NCI-H2029 (cell line): ENCODE measurements around the gene ADAT1.
"Not testable (repeated sequence)": the region's sequence is repeated elsewhere in the genome, so short reads cannot be mapped to it uniquely, and the experiment has no call there.

Experiments used
- DNase-seq: peaks from one replicate; lab custom pipeline; 2025; lab: John Stamatoyannopoulos, UW

The ADAT1 gene

DNA sequence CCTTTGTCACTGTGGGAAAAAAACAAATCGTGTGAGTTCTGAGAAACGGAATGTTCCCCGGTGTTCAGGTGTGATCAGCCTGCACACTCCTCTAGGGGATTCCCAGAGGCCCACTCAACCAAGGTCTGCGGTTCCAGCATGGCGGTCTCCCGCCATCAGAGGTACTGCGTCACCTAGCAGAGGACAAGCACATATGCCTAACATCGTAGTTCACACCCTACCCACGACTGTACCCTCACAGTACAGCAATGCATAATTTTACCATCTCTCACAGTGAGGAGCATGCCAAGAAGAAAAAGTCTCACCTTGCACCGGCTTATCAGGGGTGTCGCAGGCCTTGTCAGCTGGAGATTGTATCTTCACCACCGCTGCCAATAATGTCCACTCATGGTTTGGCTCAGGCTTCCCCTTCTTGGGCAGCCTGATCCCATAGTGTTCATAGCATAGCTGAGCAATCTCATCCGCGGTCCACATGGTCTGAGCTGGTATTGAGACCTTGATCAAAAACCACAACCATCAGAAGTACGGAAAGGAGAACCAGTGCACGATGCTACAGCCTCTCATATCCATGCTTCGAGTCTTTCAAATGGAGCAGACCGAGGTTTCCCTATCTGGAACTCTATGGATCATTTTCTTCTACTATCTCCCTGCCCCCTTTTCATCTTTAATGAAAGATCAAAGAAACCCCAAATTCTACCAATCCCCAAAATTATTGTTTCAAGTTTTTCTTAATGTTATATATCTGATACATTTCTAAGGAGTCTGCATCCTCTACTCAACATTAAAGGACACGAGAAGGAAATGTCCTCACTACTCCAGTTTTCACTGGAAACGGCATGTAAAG, 2.5 kb downstream of the ADAT1 start:
- DNase-seq, result no peak

DNA sequence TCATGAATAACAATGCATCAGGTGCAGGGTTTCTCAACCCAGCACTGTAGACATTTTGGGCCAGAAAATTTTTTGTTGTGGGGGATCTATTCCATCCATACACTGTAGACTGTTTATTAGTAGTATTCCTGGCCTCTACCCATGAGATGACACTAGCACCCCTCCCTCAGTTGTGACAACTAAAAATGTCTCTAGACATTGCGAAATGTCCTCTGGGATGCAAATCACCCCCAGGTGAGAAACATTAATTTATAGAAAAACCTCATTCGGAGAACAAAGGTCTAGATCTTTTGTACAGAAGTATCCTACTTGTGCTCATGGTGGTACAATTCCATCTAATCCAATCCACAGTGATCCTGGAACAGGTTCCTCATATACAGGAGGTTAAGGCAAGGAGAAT, 4.3 kb downstream of the ADAT1 start:
- DNase-seq, result no peak

DNA sequence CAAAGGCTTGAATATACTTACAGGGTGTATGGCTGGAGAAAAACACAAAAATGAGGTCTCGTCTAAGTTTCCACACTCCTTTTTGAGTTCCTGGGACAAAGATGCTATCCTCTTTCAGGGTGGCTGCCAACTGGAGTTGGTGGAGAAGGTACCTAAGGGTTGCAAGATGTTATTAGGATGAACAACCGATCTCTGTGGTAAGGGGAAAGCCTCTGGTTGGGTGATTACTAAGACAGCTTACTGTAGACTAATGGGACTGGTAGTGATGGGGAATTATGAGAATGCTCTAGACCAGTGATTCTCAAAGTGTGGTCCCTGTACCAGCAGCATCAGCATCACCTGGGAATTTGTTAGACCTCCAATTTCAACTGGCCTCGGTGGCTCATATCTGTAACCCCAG, 6.0 kb downstream of the ADAT1 start:
- no peak for DNase-seq

DNA sequence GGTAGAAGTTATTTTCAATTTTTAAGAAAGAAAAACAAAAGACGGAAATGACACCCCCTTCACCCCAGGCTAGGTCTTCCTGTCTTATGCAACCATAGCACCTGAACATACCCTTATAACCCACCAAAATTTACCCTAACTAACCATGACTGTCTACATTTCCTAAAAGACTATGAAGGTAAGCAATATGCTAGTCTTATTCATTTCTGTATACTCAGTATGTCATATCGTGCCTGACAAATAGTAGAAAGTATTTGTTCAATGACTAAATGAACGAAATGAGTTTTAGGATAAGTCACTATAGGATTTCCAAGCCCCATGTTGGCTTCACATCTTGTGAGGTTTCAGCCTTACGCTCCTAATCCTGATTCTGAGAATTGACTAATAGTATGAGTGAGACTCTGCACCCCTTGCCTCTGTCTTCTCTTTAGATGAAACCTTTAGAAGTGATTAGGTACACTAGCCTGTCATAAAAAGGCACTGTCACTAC, 6.5 kb downstream of the ADAT1 start:
- no peak for DNase-seq

DNA sequence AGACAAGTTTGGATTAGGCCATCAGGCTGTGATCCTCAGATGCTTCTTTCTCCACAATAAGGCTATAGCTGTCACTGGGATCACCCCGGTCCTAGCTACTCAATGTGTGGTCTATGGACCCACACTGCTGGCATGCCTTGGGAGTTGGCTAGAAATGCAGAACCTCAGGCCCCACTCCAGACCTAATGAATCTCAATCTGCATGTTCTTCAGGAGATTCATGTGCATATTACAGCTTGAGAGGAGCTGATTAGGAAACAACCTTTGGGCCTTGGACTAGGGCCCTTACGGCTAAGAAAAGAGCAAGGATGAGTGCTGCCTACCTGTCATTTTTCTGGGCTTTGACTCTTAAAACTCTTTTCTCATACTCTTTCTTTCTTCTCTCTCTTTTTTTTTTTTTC, 7.5 kb downstream of the ADAT1 start:
- no peak for DNase-seq

DNA sequence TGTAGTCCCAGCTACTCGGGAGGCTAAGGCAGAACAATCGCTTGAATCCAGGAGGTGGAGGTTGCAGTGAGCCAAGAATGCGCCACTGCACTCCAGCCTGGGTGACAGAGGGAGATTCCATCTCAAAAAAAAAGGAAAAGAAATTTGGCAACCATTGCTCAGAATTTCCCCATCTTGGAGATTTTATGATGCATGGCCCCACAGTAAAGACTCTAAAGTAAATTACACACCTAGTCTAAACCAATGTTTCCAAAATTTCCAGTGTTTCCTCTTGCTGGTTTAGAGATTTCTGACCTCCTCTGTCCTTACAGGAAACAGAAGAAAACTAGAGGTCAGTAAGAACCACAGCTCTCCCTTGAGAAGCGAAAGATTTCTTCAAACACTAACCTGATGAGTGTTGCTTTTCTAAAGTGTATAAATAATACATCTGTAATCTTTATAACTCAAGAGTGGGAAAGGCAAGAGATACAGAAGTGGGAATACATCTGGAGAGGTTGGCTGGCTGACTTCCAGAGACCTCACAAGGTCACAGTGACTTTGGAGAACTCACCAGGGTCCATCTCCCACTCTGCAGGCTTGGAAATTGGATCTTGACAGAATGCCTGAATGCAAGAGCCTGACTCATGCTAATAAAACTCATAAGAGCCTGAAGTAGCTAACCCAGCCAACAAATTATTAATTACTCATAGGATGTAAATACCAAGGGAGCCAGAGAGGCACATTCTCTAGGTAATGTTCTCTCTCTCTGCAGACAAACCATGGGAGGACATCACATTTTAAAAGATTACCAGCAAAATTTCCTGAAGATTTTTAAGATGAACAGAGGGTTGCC, 8.8 kb downstream of the ADAT1 start:
- DNase-seq, result no peak

DNA sequence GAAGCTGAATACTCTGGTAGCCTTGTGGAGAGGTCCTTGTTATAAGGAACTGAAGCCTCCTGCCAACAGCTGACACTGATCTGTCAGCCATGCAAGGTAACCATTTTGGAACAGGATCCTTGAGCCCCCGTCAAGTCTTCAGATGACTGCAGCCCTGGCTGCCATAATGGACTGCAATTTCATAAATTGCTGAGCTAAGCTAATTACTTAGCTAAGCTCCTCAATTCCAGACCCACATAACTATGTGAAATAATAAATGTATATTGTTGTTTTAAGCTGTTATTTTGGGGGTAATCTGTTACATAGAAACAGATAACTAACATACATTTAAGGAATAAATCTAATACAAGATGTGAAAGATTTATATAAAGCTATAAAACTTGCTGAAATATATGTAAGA, 16.6 kb downstream of the ADAT1 start:
- DNase-seq, result no peak

DNA sequence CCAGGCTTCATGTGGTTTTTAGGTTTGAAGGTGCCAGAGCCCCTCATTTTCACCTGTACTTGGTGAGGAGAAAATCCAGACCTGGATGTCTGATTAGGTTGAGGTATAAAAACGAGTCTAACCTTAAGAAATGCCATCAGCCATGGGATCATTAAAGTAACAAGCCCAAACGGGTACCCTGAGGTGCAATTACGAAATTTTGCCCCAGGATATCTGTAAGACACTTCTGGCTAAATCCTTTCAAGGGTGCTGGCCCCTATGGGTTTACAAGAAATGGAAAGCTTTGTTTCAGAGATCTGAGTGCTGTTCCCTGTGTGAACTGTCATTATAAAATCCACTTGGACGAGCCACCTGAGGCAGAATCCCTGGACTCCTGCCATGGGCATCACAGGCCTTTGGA, 19.8 kb downstream of the ADAT1 start:
- DNase-seq, result no peak

DNA sequence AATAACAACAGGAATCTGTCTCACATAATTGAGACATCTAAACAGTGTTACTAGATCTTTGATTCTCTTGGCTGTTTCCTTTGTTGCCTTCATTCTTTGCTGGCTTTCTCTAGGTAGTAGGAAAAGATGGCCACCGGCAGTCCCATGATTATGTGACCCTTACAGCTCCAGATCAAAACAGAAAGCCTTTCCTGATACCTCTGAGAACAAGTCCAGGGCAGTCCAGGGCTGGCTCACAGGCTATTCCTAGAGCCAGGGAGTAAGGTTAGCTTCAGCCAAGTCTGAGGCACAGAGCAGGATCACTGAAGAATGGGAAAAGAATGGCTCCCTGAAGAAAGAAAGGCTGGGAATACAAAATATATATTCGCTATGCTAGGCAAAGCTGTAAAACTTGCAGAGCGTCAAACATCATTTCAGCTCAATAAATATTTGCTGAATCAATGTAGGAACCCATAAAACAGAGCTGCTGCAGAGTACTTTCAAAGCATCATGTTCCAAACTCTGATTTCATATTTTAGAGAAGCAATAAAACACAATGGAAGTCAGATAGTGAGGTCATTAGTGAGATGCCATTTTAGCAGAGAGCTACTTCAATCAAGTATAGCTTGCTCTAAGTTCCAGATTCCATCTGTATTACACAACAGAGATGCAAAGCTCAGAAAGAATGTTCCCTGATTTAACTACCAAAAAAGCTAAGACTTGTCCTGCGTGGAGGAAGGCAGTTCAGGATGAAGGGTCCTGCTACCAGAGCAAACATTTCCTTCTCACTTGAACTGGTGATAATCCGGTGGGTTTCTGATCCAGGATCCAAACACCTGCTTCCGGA, 23.4 kb downstream of the ADAT1 start:
- DNase-seq, result no peak

DNA sequence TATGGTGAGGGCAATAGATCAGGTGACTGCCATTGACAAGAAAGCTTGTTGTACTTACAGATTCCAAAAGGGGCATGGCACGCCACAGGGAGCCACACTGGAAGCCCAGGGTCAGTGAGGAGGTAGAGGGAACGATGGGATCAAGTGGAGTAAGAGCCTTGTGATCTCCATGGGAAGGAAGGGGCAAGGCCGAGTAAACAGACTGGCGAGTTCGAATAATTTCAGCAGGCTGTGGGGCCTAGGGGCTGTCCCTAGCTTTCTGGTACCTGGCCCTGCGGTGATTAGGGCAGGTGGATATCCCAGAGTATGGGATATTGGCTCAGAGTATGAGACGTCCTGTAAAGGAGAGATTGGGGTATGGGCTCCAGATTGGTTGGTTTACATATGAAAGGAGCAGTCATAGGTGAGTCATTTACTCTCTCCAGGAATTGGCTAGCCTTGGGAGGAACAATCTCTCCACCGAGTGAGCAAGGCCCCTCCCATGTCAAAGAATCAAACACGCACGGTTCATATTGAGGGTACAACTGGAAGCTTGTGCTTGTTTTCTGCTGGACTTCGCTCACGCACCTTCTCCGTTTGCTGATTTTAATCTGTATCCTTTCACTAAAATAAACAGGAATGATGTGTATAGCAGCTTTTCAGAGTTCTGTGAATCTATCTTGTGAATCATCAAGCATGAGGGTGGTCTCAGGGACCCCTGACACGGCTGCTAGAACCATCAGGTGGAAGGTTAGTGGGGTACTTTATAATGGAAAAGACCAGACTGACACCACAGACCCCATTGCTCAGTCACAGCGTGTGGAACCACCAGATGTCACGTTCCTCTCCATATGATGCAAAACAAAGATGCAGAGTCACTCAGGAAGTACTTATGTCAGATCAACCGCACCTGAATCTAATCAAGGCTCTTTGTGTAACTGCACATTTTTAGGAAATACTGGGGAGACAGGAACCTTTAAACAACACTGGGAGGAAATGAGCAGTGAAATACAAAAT, 29.0 kb downstream of the ADAT1 start:
- DNase-seq, result no peak

DNA sequence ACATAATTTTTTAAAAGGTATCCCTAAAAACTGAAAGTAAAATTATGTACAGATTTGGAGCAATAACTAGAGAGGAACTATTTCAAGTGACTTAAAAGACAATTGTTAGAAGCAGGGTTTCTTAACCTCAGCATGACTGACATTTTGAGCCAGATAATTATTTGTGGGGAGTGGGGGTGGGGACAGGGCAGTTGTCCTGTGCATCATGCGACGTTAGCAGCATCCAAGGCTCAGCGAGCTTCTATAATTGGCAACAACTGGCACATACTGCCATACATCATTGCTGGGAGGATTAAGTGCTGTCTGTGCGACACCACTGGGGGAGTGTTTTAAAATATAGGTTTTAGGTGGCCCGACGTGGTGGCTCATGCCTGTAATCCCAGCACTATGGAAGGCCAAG, 29.8 kb downstream of the ADAT1 start:
- no peak for DNase-seq

DNA sequence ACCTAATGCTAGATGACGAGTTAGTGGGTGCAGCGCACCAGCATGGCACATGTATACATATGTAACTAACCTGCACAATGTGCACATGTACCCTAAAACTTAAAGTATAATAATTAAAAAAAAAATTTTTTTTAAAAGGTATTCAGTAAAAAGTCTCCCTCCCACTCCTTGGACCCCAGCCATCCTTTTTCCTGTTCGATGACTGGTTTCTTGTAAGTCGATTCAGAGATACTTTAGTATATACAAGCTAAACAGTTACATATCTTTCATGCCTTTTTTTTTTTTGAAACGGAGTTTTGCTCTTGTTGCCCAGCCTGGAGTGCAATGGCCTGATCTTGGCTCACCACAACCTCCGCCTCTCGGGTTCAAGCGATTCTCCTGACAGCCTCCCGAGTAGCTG, 31.2 kb downstream of the ADAT1 start:
- DNase-seq, result not testable (repeated sequence)

DNA sequence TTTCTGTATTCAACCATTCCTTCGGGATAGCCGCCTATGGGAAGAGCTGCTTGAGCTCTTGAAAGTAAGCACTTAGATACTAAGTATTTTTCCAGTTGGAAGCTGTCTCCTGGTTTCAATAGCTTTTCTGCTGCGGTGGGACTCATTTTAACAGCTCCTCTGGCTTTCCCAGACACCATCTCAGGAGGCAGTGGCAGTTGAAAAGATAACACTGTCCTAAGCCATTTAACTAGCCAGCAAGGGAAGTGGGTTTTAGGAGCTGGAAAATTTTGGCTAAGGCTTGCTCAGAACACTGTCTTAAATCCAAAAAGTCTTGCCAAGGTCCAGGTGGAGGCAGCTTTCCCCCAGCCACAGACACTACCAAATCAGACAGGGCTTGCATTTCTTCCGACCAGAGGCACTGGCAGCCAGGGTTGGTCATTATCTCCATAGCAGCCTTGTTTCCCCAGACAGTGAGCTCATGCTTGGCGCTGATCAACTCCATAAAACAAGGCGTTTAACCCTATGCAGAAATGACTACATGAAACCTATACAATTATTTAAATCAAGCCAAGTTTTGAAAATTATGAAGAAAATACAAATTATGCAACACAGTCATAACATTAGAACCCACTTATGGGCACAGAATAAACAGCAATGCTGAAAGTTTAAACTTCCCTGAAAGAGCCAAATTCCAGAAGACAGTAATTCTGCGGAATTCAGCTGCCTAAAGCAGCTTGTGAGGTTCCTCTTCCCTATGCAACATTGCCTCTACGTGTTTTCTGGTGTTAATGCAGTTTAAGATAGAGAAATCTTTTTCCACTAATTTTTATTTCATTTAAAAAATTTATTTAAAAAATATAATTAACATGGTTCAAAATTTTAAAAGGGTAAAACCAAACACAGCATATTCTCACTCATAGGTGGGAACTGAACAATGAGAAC, 31.9 kb downstream of the ADAT1 start:
- DNase-seq, result no peak

DNA sequence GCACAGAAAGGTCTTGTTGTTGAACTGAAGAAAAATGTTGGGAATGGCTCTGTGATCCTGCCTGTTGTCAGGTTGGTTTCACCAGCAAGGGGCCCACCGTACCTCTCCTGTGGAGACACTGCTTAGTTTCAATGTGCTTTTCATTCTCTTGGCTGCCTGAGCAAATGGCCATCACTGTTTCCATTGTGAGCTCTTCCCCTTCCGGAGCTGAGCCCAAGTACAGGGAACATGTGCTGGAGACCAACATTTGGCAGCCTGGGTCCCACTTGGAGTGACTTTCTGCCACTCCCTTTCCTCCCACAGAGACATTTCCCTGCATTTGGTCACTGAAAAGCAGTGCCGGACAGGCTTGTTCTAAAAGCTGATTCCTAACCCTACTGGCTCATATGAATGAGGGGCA, 33.8 kb downstream of the ADAT1 start:
- no peak for DNase-seq

DNA sequence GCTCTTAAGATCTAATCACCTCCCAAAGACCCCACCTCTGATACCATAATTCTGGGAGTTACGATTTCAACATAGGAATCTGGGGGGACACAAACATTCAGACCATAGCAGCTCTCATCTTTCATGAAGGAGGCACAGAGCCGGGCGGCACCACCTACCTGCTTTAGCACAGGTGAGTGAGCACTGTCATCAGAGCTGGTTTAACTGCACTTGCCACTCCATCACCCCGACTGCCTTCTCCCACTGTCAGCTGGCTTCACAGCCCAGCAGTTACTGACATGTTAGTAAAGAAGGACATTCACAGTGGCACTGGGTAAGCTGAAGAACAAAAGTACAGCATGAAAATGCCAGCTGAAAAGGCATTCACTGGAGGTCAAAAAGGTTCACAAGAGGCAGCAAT, 34.4 kb downstream of the ADAT1 start:
- no peak for DNase-seq

DNA sequence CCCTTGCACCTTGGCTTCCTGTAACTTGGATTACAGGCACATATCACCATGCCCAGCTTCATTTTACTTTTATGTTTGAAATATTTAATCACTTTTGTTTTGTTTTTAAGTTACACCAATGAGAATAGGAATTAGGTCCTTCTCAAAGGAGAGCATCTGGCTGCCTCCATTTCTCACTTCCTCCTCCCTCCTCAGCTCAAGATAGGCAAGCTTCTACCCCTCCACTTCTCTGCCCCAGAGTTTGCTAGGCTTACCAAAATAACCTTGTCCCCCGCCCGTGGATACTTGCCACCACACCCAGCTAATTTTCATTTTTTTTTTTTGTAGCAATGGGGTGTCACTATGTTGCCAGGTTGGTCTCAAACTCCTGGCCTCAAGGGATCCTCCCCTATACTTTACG, 39.0 kb downstream of the ADAT1 start:
- DNase-seq, result no peak

DNA sequence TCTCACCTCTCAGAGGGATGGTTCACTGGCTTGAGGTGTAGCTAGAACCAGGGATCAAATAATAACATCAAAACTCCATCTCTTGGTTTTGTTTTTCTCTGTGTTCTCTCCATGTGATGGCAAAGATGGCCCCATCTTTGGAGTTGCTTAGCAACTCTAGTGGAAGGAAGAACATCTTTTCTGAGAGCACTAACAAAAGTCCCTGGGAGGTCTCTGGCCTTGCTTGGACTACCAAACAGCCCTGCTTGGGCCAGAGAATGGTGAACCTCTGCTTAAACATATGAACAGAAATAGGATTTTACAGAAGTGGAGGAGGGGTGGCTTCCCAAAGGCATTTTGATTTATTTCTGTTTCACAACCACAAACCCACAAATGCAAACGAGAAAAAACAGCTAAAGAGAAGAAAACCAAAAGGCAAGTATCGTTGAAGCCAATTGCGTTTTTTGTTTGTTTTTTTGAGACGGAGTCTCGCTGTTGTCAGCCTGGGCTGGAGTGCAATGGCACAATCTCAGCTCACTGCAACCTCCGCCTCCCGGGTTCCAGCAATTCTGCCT, 43.7 kb downstream of the ADAT1 start:
- no peak for DNase-seq

DNA sequence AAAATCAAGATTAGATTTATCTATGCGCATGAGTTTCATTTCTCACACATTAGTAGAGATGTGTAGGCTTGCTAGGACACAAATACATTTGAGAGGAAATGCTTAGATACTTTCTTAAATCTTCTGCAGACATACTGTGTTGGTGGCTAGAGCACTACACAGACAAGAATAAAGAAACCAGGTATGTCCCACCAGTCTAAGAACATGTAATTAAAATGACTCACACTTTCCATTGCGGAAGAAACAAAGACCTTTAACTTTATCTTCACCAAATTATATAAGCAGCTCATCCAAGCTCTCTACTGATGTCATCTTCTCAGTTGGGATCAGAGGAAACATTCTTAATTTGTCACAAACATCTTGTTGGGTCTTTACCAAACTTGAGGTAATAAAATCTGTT, 44.4 kb downstream of the ADAT1 start:
- DNase-seq, result no peak

DNA sequence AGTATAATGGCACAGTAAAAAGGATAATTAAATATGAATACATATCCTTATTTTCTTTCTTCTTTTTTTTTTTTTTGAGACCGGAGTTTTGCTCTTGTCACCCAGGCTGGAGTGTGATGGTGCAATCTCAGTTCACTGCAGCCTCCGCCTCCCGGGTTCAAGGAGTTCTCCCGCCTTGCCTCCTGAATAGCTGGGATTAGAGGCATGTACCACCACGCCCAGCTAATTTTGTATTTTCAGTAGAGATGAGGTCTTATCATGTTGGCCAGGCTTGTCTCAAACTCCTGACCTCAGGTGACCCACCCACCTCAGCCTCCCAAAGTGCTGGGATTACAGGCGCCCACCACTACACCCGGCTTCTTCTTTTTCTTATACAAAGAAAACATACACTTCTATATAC, 44.9 kb downstream of the ADAT1 start:
- DNase-seq, result no peak

DNA sequence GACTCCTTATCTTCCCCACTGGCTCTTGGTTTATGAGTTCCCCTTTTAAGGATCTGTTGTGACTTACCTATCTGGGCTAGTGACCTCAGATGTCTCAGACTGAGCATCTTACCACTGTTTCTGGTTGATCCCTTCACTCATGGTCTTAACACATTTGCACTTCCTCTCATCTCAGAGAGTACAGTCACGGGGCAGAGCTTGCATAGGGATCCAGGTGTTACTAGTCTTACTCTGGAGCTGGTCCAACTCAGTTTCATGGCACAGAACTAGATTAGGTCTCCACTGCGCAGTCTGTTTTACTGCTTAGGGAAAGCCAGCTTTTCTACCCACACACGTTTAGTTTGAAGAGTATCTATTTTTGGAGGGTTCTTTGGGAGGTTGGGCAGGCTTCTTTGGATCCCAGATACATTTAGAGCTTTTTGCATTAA, 46.7 kb downstream of the ADAT1 start:
- no peak for DNase-seq
